Panc1 (cell line): ENCODE results near the gene LCN6. TPM values are rescaled to one million over a fixed set of nuclear protein-coding genes. Genes with fewer than 3 reads are reported as not detected.

Experiments used
- ATAC-seq: fragments of 200-7000 bp; cut with Tn5 transposase; 2 replicates; pipeline ENCODE4 v1.9.1; 2020; ENCODE audit warnings: mild to moderate bottlenecking, moderate library complexity
- BruUV-seq: library from RNA; stranded (reverse); fragments of 400-500 nt; replicated peaks from 2 replicates; lab custom pipeline; 2021; lab: Mats Ljungman, UMichigan
- CTCF ChIA-PET: fragments of 300-600 bp; sonication (Branson Sonifier 250); formaldehyde crosslinking; loops from one replicate; lab custom pipeline; 2022; ENCODE audit warnings: antibody characterized with exemption; lab: Charles Lee
- POLR2A ChIA-PET: fragments of 300-600 bp; sonication (Branson Sonifier 250); formaldehyde crosslinking; loops from one replicate; lab custom pipeline; 2022; ENCODE audit warnings: antibody characterized with exemption; lab: Charles Lee
- DNase-seq: peaks from one replicate; pipeline ENCODE4 v3.0.0-alpha.2; 2010; ENCODE audit warnings: low read depth, low spot score
- H3K27ac ChIP-seq: 2 replicates; pipeline ENCODE4 v1.5.1; 2011; ENCODE audit warnings: mild to moderate bottlenecking, low read length, inconsistent platforms
- H3K27me3 ChIP-seq: fragments of 200-500 bp; sonication (Bioruptor generic); 2 replicates; pipeline ENCODE4 v1.6.0; 2014; ENCODE audit warnings: low read length, inconsistent platforms; ENCODE audit not compliant: control insufficient read depth, insufficient read depth
- H3K36me3 ChIP-seq: fragments of 200-500 bp; sonication (Bioruptor generic); 2 replicates; pipeline ENCODE4 v1.5.1; 2014; ENCODE audit warnings: inconsistent platforms, mild to moderate bottlenecking, low read length, moderate library complexity; ENCODE audit not compliant: control insufficient read depth, insufficient read depth
- H3K4me1 ChIP-seq: 2 replicates; pipeline ENCODE4 v1.5.1; 2011; ENCODE audit warnings: inconsistent platforms, mild to moderate bottlenecking, low read length, moderate library complexity; ENCODE audit not compliant: control insufficient read depth, insufficient read depth
- H3K4me3 ChIP-seq, 2 experiments: 2 replicates each; pipeline ENCODE4 v1.5.1; 2011 to 2012; ENCODE audit warnings: low read depth in 2 of 2, low read length in 2 of 2, mild to moderate bottlenecking in 2 of 2, inconsistent platforms in 1 of 2, moderate library complexity in 1 of 2
- H3K9me3 ChIP-seq: fragments of 200-500 bp; sonication (Bioruptor generic); 2 replicates; pipeline ENCODE4 v1.5.1; 2014; ENCODE audit warnings: low read depth, mild to moderate bottlenecking, inconsistent platforms, low read length, moderate library complexity; ENCODE audit not compliant: control insufficient read depth, insufficient read depth
- POLR2AphosphoS5 ChIP-seq: IDR thresholded peaks from 2 replicates; pipeline ENCODE4 v1.6.1; 2012; ENCODE audit warnings: mild to moderate bottlenecking, low read depth, low read length, moderate library complexity
- SIN3A ChIP-seq: IDR thresholded peaks from 2 replicates; pipeline ENCODE4 v1.6.1; 2012; ENCODE audit warnings: low read depth, mild to moderate bottlenecking, low read length, moderate library complexity, borderline replicate concordance; ENCODE audit not compliant: insufficient read depth
- TCF7L2 ChIP-seq: IDR thresholded peaks from 2 replicates; pipeline ENCODE4 v1.6.1; 2011; ENCODE audit warnings: mild to moderate bottlenecking, low read depth, low read length, inconsistent platforms
- in situ Hi-C: cut with HindIII; loops from 2 replicates; pipeline ENCODE4 v1.10.0; 2016; ENCODE audit warnings: low sequenced_read_pairs, low pct_unique_long_range_greater_than_20kb
- intact Hi-C: fragments of 100-400 bp; cut with micrococcal nuclease; formaldehyde crosslinking; loops from one replicate; pipeline ENCODE4 v1.10.0; 2022; ENCODE audit not compliant: unreplicated experiment
- total RNA-seq: library from RNA; stranded (reverse); gene quantifications from one replicate; pipeline ENCODE4 v1.2.1, GENCODE V29; 2021; ENCODE audit not compliant: unreplicated experiment
- TF ChIP-seq, protein P1 (sequence below), 2 experiments: IDR thresholded peaks; 2 replicates each; pipeline ENCODE4 v1.6.1; 2011 to 2012; ENCODE audit warnings: low read depth in 2 of 2, control low read depth in 1 of 2, low read length in 1 of 2, mild to moderate bottlenecking in 1 of 2, moderate library complexity in 1 of 2; ENCODE audit not compliant: insufficient read depth in 1 of 2
- TF ChIP-seq, protein P2 (sequence below): fragments of 450-650 bp; IDR thresholded peaks from 2 replicates; pipeline ENCODE4 v1.5.1; 2017; ENCODE audit warnings: mild to moderate bottlenecking

Gene LCN6
- total RNA-seq, 1 experiment from 2014 or later, result not detected

DNA sequence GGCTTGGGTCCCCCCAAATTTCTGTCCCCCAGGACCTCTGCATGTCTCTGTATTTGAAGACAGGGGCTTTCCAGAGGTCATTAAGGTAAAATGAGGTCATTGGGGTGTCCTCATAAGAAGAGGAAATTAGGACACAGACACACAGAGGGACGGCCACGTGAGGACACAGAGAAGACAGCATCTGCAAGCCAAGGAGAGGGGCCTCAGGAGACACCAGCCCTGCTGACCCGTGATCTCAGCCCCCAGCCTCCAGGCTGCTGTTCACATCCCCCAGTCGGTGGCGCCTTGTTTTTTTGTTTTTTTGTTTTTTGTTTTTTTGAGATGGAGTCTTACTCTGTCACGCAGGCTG lies 46.6 kb upstream of the LCN6 start:
- TF ChIP-seq, protein P1, sequence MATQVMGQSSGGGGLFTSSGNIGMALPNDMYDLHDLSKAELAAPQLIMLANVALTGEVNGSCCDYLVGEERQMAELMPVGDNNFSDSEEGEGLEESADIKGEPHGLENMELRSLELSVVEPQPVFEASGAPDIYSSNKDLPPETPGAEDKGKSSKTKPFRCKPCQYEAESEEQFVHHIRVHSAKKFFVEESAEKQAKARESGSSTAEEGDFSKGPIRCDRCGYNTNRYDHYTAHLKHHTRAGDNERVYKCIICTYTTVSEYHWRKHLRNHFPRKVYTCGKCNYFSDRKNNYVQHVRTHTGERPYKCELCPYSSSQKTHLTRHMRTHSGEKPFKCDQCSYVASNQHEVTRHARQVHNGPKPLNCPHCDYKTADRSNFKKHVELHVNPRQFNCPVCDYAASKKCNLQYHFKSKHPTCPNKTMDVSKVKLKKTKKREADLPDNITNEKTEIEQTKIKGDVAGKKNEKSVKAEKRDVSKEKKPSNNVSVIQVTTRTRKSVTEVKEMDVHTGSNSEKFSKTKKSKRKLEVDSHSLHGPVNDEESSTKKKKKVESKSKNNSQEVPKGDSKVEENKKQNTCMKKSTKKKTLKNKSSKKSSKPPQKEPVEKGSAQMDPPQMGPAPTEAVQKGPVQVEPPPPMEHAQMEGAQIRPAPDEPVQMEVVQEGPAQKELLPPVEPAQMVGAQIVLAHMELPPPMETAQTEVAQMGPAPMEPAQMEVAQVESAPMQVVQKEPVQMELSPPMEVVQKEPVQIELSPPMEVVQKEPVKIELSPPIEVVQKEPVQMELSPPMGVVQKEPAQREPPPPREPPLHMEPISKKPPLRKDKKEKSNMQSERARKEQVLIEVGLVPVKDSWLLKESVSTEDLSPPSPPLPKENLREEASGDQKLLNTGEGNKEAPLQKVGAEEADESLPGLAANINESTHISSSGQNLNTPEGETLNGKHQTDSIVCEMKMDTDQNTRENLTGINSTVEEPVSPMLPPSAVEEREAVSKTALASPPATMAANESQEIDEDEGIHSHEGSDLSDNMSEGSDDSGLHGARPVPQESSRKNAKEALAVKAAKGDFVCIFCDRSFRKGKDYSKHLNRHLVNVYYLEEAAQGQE (IDR thresholded peaks at IDR 0.05; ENCODE audit: insufficient read depth in 1 of 2, low read depth in 2 of 2, low read length in 1 of 2), result no peak
- TF ChIP-seq TCF7L2 (no peak), SIN3A (no peak), POLR2AphosphoS5 (no peak)
- TF ChIP-seq, protein P2, sequence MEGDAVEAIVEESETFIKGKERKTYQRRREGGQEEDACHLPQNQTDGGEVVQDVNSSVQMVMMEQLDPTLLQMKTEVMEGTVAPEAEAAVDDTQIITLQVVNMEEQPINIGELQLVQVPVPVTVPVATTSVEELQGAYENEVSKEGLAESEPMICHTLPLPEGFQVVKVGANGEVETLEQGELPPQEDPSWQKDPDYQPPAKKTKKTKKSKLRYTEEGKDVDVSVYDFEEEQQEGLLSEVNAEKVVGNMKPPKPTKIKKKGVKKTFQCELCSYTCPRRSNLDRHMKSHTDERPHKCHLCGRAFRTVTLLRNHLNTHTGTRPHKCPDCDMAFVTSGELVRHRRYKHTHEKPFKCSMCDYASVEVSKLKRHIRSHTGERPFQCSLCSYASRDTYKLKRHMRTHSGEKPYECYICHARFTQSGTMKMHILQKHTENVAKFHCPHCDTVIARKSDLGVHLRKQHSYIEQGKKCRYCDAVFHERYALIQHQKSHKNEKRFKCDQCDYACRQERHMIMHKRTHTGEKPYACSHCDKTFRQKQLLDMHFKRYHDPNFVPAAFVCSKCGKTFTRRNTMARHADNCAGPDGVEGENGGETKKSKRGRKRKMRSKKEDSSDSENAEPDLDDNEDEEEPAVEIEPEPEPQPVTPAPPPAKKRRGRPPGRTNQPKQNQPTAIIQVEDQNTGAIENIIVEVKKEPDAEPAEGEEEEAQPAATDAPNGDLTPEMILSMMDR, result no peak
- Histone ChIP-seq H3K27me3 (no peaks in the 10 kb centered on the region), H3K4me1 (peaks cover 14% of the 10 kb centered on the region), H3K27ac (no peak overlapping the region), H3K4me3 (no peak overlapping the region), H3K9me3 (no peaks in the 10 kb centered on the region), H3K36me3 (no peaks in the 10 kb centered on the region; the same call in 1 of the 2 replicates)
- ChIA-PET CTCF (no interaction called here), POLR2A (no interaction called here)
- in situ Hi-C loops, result no loop called here
- no peak for DNase-seq
- intact Hi-C loops, result no loop called here
- no peak for ATAC-seq
- no TSS peak for BruUV-seq

DNA sequence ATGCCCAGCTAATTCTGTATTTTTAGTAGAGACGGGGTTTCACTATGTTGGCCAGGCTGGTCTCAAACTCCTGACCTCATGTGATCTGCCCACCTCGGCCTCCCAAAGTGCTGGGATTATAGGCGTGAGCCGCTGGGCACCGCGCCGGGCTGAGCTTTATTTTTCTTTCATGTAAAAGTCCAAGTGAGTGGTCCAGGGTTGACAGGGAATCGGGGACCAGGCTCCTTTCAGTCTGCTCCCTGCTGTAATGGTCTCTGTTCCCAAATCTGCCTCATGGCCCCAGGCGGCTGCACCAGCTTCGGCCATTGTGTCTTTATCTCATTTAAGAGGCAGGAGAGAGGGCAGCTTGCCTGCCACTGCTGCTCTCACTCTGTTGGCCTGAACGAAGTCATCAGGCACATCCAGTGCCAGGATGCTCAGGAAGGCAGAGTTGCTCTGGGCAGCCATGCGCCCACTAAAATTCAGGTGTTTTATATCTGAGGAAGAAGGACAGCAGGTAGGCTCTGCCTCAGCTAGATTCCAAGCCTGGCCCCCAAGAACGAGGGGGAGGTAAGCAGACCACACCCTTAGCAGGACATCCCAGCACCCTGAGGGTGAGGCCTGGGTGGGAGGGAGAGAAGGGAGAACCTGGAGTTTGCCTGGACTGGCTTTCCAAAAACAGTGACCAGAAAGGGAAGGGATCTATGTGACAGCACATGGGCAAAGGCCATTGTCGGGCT lies 46.1 kb upstream of the LCN6 start:
- Histone ChIP-seq H3K27me3 (no peaks in the 10 kb centered on the region), H3K9me3 (no peaks in the 10 kb centered on the region), H3K36me3 (no peaks in the 10 kb centered on the region; the same call in 1 of the 2 replicates), H3K27ac (no peak overlapping the region), H3K4me1 (peaks cover 14% of the 10 kb centered on the region), H3K4me3 (no peak overlapping the region)
- DNase-seq (no peak), ATAC-seq (no peak)
- in situ Hi-C loops, result no loop called here
- intact Hi-C loops, result no loop called here
- POLR2A ChIA-PET, result no interaction called here
- CTCF ChIA-PET, result interaction anchor here (0.6 kb wide), 1 partner anchor 184 kb away, joined by 3 read pairs; no protein-coding TSS in a partner anchor
- TF ChIP-seq POLR2AphosphoS5, result no peak
- TSS peak; percentile 32 for BruUV-seq
